Activated naive CD8-positive, alpha-beta T cell treated with anti-CD3 and anti-CD28 coated beads for 36 hours (primary cell): ENCODE data around the gene GNE. TPM values are rescaled to one million over a fixed set of nuclear protein-coding genes. Genes with fewer than 3 reads are reported as not detected.
"Not testable (repeated sequence)": the region's sequence is repeated elsewhere in the genome, so short reads cannot be mapped to it uniquely, and the experiment has no call there.

Experiments used
- DNase-seq: peaks from one replicate; pipeline ENCODE4 v3.0.0; 2021
- H3K27ac Mint-ChIP-seq: one replicate; pipeline ENCODE4 v1.8.0; 2022; ENCODE audit warnings: mild to moderate bottlenecking, moderate library complexity, mixed read lengths
- H3K27me3 Mint-ChIP-seq: one replicate; pipeline ENCODE4 v1.8.0; 2022; ENCODE audit warnings: mild to moderate bottlenecking, mixed read lengths
- H3K36me3 Mint-ChIP-seq: one replicate; pipeline ENCODE4 v1.8.0; 2021; ENCODE audit warnings: mild to moderate bottlenecking, mixed read lengths
- H3K4me1 Mint-ChIP-seq: one replicate; pipeline ENCODE4 v1.8.0; 2021; ENCODE audit warnings: mixed read lengths
- H3K4me3 Mint-ChIP-seq: one replicate; pipeline ENCODE4 v1.8.0; 2022; ENCODE audit warnings: mild to moderate bottlenecking, moderate library complexity, mixed read lengths
- H3K9me3 Mint-ChIP-seq: one replicate; pipeline ENCODE4 v1.8.0; 2022; ENCODE audit warnings: mixed read lengths
- total RNA-seq, 2 experiments: library from RNA; stranded (reverse); gene quantifications; one replicate each; pipeline ENCODE4 v1.2.3, GENCODE V29; 2021

GNE gene
- total RNA-seq, 2 experiments from 2014 or later, result 12.6 to 13.3 TPM

- not testable (repeated sequence) for H3K27ac Mint-ChIP-seq, DNase-seq, H3K27me3 Mint-ChIP-seq, H3K9me3 Mint-ChIP-seq, H3K36me3 Mint-ChIP-seq, H3K4me3 Mint-ChIP-seq, H3K4me1 Mint-ChIP-seq
Measured at GRCh38 chr9:36175209-36175608, 83.0 kb downstream of the GNE start.

DNA sequence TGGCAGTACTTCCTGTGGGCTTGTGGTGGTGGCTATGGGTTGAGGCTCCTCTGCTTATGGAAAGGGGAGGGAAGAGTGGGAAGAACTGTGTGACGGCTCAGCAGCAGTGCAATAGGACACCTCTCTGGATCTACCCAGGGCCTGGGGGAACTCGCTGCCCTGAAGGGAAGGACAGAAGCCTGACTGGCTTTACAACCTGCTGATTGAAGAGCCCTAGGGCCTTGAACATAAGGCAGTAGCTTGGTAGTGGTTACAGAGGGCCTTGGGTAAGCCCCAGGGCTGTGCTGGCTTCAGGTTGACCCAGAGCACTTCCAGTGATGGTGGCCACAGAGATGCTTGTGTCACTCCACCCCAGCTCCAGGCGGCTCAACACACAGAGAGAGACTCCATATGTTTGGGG lies 83.5 kb downstream of the GNE start:
- Mint-ChIP-seq H3K4me1 (peaks cover 2% of the 10 kb centered on the region), H3K36me3 (peaks cover 2% of the 10 kb centered on the region), H3K9me3 (peaks cover 1% of the 10 kb centered on the region), H3K27me3 (no peaks in the 10 kb centered on the region), H3K4me3 (no peak overlapping the region), H3K27ac (no peak overlapping the region)
- no peak for DNase-seq

- Mint-ChIP-seq H3K27ac (no peak overlapping the region), H3K36me3 (peaks cover 2% of the 10 kb centered on the region), H3K4me3 (no peak overlapping the region), H3K4me1 (peaks cover 2% of the 10 kb centered on the region), H3K9me3 (peaks cover 1% of the 10 kb centered on the region), H3K27me3 (no peaks in the 10 kb centered on the region)
- no peak for DNase-seq
Measured at GRCh38 chr9:36174271-36174670, 84.0 kb downstream of the GNE start.

- Mint-ChIP-seq H3K9me3 (no peaks in the 10 kb centered on the region), H3K36me3 (no peaks in the 10 kb centered on the region), H3K27ac (no peak overlapping the region), H3K4me3 (no peak overlapping the region), H3K27me3 (no peaks in the 10 kb centered on the region), H3K4me1 (no peaks in the 10 kb centered on the region)
- no peak for DNase-seq
Measured at GRCh38 chr9:36173861-36174260, 84.4 kb downstream of the GNE start.

DNA sequence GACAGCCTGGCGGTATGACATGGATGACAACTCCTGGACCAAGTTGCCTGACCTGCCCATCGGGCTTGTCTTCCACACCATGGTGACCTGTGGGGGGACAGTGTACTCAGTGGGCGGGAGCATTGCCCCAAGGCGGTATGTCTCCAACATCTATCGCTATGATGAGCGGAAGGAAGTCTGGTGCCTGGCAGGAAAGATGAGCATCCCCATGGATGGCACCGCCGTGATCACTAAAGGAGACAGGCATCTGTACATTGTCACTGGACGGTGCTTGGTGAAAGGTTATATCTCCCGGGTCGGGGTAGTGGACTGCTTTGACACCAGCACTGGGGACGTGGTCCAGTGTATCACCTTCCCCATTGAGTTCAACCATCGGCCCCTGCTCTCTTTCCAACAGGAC lies 87.7 kb downstream of the GNE start:
- Mint-ChIP-seq H3K9me3 (no peaks in the 10 kb centered on the region), H3K4me1 (peaks cover 3% of the 10 kb centered on the region), H3K27ac (no peak overlapping the region), H3K36me3 (no peaks in the 10 kb centered on the region), H3K27me3 (peaks cover 4% of the 10 kb centered on the region), H3K4me3 (no peak overlapping the region)
- DNase-seq, result no peak

DNA sequence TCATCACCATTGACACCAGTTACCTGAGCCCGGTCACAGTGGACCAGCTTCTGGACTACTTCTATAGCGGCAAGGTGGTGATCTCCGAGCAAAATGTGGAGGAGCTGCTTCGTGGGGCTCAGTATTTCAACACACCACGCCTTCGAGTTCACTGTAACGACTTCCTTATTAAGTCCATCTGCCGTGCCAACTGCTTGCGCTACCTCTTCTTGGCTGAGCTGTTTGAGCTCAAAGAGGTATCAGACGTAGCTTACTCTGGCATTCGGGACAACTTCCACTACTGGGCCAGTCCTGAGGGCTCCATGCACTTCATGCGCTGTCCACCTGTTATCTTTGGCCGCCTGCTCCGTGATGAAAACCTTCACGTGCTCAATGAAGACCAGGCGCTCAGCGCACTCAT lies 88.5 kb downstream of the GNE start:
- Mint-ChIP-seq H3K4me3 (no peak overlapping the region), H3K9me3 (no peaks in the 10 kb centered on the region), H3K27ac (no peak overlapping the region), H3K4me1 (peaks cover 3% of the 10 kb centered on the region), H3K36me3 (no peaks in the 10 kb centered on the region), H3K27me3 (peaks cover 4% of the 10 kb centered on the region)
- DNase-seq, result no peak

- H3K4me1 Mint-ChIP-seq, result peaks cover 3% of the 10 kb centered on the region
- H3K9me3 Mint-ChIP-seq, result no peaks in the 10 kb centered on the region
- H3K27me3 Mint-ChIP-seq, result peaks cover 4% of the 10 kb centered on the region
- H3K36me3 Mint-ChIP-seq, result no peaks in the 10 kb centered on the region
- H3K27ac Mint-ChIP-seq, result no peak within 1 kb of the TSS
- H3K4me3 Mint-ChIP-seq, result no peak within 1 kb of the TSS
- no peak for DNase-seq
Measured at GRCh38 chr9:36169166-36169565, 89.1 kb downstream of the GNE start, which contains the start of gene CCIN. TSS of gene CCIN (plus strand) at chr9:36169388. CDS start at chr9:36169503, 115 bp downstream.

DNA sequence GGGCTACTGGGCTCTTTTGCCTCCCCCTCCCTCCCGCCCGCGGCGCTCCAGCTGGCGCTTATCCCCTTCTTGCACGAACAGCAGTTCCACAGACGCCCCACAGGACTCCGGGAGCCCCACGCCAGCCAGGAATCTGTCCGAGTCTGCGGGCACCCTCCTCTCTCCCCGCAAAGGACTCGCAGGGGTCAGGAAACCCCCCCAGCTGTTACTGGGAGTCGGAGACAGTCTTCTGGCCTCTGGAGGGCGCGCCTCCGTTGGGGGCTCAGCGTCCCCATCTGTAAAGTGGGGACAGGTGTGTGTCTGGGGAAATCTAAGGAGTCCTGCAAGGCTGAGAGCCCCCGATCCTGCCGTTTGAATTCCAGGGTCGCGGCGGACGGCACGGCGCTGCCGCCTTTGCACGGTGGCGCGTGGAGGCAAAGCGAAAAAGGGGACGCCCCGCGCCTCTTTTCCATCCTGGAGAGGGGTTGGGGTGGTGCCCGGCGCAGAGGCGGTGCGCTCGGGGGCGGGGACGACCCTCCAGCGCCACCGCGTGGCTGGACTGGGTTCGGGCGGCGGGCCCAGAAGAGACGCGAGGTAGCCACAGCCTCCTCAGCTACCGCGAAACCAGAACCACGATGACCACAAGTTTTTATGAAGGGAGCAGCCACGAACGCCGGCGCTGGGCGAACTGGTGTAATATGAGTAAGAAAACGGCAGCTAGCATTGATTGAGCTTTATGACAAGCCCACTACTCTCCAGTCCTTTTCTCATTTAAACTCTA lies 91.9 kb downstream of the GNE start:
- Mint-ChIP-seq H3K9me3 (no peaks in the 10 kb centered on the region), H3K27me3 (peaks cover 4% of the 10 kb centered on the region), H3K36me3 (no peaks in the 10 kb centered on the region), H3K27ac (no peak overlapping the region), H3K4me3 (peak overlapping the region; percentile 67), H3K4me1 (peaks cover 3% of the 10 kb centered on the region)
- peak; percentile 88 for DNase-seq

DNA sequence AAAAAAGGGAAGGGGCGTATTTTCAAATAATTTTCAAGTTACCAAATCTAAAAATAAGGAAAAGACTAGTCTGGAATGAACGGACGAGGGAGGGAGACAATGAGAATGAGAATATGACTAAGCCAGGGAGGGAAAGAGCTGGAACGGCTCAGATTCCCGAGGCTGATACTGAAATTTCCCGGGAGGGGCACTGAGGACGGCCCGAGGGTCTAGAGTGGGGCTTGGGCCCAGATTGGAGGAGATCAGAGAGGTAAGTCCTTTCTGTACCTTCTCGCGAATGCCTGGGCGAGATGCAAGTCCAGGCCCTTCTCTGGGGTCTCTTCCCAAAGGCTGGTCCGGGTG lies 92.5 kb downstream of the GNE start:
- H3K27me3 Mint-ChIP-seq, result peaks cover 4% of the 10 kb centered on the region
- H3K4me1 Mint-ChIP-seq, result peaks cover 3% of the 10 kb centered on the region
- H3K9me3 Mint-ChIP-seq, result no peaks in the 10 kb centered on the region
- H3K27ac Mint-ChIP-seq, result no peak overlapping the region
- no peak for DNase-seq
- no peak overlapping the region for H3K4me3 Mint-ChIP-seq
- no peaks in the 10 kb centered on the region for H3K36me3 Mint-ChIP-seq

DNA sequence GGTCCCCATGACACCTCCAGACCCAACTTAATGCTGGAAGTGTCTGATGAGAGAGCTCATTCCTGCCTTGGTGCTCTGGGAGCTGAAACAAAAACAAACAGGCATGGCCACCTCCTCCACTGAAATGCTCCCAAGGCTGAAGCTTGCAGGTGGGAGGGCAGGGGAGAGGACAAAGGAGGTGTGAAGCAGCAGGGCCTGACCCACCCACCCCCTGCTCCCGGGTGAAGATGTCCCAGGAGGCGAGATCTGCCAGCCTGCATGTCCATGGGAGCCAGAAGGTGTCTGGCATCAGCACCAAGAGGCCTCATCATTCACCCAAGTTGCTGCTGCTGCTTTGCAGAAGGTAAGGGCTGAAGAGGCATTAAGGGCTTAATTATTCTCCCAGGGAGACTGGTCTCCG lies 93.3 kb downstream of the GNE start:
- Mint-ChIP-seq H3K4me3 (no peak overlapping the region), H3K9me3 (no peaks in the 10 kb centered on the region), H3K36me3 (no peaks in the 10 kb centered on the region), H3K27ac (no peak overlapping the region), H3K27me3 (peaks cover 4% of the 10 kb centered on the region), H3K4me1 (peaks cover 3% of the 10 kb centered on the region)
- no peak for DNase-seq

Other genes starting within 250 kb of the GNE start
- gene RECK, start 221.5 kb downstream of the GNE start, total RNA-seq, result 1 to 10 TPM; 4.4 to 5.2 TPM
- gene GLIPR2, start 121.7 kb downstream of the GNE start, total RNA-seq, result 1 to 10 TPM; 5.3 to 6.6 TPM
- not detected for gene CCIN, start 89.1 kb downstream of the GNE start, total RNA-seq
- 100 to 1,000 TPM; 165 to 166 TPM for gene CLTA, start 67.5 kb downstream of the GNE start, total RNA-seq
- 10 to 100 TPM; 37.0 to 40.2 TPM for gene RNF38, start 141.8 kb upstream of the GNE start, total RNA-seq